ENCODE measurements around the gene CHD9NB.

CHD9NB gene

GRCh38 chr16:53061256-53061655, 8.6 kb upstream of the CHD9NB start:
- ChIA-PET POLR2A (ENCODE audit: low non-redundant PET) (interaction anchor here (0.7 kb wide), 1 partner anchor 92 kb away, joined by 9 read pairs; no protein-coding TSS in a partner anchor), CTCF (no interaction called here)
- no peak overlapping the region for H3K27ac ChIP-seq
- no peak for TF ChIP-seq CTCF (conservative IDR thresholded peaks at IDR 0.05; ENCODE audit: low read depth)
- no peak for DNase-seq (ENCODE audit: low spot score)

- DNase-seq (ENCODE audit: low spot score), result no peak
- ChIA-PET POLR2A (ENCODE audit: low non-redundant PET) (no interaction called here), CTCF (interaction anchor here (0.6 to 1.7 kb wide), 2 partner anchors 20 to 155 kb away, joined by 4 read pairs; no protein-coding TSS in a partner anchor)
- no peak for TF ChIP-seq CTCF (conservative IDR thresholded peaks at IDR 0.05; ENCODE audit: low read depth)
- no peak overlapping the region for H3K27ac ChIP-seq
These were observed 7.0 kb upstream of the CHD9NB start for GRCh38 chr16:53059672-53060071.

GRCh38 chr16:53058882-53059281, 6.2 kb upstream of the CHD9NB start:
- ChIA-PET CTCF (interaction anchor here (1.7 kb wide), 1 partner anchor 21 kb away, joined by 4 read pairs; no protein-coding TSS in a partner anchor), POLR2A (ENCODE audit: low non-redundant PET) (no interaction called here)
- no peak for TF ChIP-seq CTCF (conservative IDR thresholded peaks at IDR 0.05; ENCODE audit: low read depth)
- DNase-seq (ENCODE audit: low spot score), result no peak
- peak overlapping the region; percentile 45 for H3K27ac ChIP-seq

GRCh38 chr16:53058441-53058840, 5.7 kb upstream of the CHD9NB start:
- H3K27ac ChIP-seq, result peak overlapping the region; percentile 45
- no peak for DNase-seq (ENCODE audit: low spot score)
- CTCF ChIA-PET, result no interaction called here
- POLR2A ChIA-PET (ENCODE audit: low non-redundant PET), result no interaction called here
- no peak for TF ChIP-seq CTCF (conservative IDR thresholded peaks at IDR 0.05; ENCODE audit: low read depth)

- H3K27ac ChIP-seq, result no peak overlapping the region
- DNase-seq (ENCODE audit: low spot score), result no peak
- TF ChIP-seq CTCF (conservative IDR thresholded peaks at IDR 0.05; ENCODE audit: low read depth), result no peak
- CTCF ChIA-PET, result interaction anchor here (0.7 kb wide), 1 partner anchor 41 kb away, joined by 3 read pairs; no protein-coding TSS in a partner anchor
- POLR2A ChIA-PET (ENCODE audit: low non-redundant PET), result no interaction called here
These were observed 5.0 kb upstream of the CHD9NB start for GRCh38 chr16:53057658-53058057.

- ChIA-PET CTCF (interaction anchor here (2.7 kb wide), 1 partner anchor 24 kb away, joined by 17 read pairs; no protein-coding TSS in a partner anchor), POLR2A (ENCODE audit: low non-redundant PET) (no interaction called here)
- TF ChIP-seq CTCF (conservative IDR thresholded peaks at IDR 0.05; ENCODE audit: low read depth), result no peak
- H3K27ac ChIP-seq, result peak overlapping the region; percentile 95
- no peak for DNase-seq (ENCODE audit: low spot score)
These were observed 3.7 kb upstream of the CHD9NB start for GRCh38 chr16:53056392-53056881.
